GM18870 (cell line): ENCODE results near the gene TOGARAM1.
A peak's percentile ranks its signal among the peaks of the same experiment; 100 is the strongest.

Source experiments
- ATAC-seq: cut with Tn5 transposase; IDR thresholded peaks from one replicate; pipeline ENCODE4 v1.9.1; 2021; ENCODE audit warnings: moderate library complexity; ENCODE audit not compliant: unreplicated experiment

Gene TOGARAM1, protein sequence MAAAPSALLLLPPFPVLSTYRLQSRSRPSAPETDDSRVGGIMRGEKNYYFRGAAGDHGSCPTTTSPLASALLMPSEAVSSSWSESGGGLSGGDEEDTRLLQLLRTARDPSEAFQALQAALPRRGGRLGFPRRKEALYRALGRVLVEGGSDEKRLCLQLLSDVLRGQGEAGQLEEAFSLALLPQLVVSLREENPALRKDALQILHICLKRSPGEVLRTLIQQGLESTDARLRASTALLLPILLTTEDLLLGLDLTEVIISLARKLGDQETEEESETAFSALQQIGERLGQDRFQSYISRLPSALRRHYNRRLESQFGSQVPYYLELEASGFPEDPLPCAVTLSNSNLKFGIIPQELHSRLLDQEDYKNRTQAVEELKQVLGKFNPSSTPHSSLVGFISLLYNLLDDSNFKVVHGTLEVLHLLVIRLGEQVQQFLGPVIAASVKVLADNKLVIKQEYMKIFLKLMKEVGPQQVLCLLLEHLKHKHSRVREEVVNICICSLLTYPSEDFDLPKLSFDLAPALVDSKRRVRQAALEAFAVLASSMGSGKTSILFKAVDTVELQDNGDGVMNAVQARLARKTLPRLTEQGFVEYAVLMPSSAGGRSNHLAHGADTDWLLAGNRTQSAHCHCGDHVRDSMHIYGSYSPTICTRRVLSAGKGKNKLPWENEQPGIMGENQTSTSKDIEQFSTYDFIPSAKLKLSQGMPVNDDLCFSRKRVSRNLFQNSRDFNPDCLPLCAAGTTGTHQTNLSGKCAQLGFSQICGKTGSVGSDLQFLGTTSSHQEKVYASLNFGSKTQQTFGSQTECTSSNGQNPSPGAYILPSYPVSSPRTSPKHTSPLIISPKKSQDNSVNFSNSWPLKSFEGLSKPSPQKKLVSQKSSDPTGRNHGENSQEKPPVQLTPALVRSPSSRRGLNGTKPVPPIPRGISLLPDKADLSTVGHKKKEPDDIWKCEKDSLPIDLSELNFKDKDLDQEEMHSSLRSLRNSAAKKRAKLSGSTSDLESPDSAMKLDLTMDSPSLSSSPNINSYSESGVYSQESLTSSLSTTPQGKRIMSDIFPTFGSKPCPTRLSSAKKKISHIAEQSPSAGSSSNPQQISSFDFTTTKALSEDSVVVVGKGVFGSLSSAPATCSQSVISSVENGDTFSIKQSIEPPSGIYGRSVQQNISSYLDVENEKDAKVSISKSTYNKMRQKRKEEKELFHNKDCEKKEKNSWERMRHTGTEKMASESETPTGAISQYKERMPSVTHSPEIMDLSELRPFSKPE (N-terminal part only)

DNA sequence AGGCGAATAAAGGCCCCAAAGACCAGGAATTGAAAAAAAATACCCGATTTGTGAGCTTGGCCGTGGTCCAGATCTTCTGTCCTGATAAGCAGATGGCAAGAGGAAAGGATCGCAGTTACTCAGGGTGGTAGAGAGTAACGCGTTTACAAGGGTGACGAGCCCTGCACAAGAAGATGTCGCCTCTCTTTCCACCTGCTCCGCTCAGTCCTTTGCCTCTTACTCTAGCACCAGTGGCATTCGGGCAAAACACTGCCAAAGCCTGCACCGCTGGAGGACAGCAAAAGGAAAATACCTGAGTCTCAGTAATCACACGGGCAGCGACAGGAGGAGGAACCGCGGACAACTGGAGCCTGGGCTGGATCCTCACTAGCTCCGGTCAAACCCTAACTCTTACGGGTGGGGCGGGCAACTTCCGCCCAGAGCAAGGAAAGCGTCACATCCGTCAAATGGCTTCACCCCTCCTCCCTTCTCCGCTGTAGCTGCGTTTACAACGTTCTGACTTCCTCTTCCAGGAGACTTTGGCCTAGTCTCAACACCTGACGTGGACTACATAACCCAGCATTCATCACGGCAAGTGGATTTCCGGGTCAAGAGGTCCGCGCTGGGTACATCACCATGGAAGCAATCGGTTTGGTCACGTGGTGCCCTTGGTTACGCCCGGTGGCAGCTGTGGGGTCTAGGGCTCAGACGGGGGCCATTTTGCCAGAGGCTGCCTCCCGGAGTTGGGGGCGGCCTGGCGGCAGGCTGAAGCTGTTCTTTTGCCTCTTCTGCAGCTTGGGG, at the start of gene TOGARAM1, which contains the start of gene KLHL28:
TSS of gene TOGARAM1 (plus strand) at position 637 of the 780 bp plus-strand sequence. CDS start 232 bp downstream, outside the sequence.
TSS of gene KLHL28 (minus strand) at position 394 of the 780 bp plus-strand sequence. CDS start 16,019 bp downstream, outside the sequence.
- peak; percentile 96 for ATAC-seq

DNA sequence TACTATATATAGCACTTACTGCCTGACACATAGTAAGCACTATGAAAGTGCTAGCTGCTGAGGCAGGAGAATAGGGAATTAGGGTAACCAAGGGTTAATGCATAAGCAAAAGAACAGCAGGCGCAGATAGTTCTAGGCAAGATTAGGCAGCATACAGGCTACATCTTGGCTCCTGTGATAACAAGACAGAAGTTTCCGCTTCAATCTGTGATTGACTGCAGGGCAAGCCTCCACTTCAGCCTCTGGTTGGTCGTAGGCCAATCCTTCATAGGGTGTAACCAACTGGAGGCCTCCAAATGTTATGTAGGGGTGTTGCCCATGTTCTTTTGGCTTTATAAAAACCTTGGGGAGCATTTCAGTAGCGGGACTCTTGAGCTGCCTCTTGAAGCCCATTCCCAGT, 47.1 kb upstream of the TOGARAM1 start:
- no peak for ATAC-seq

DNA sequence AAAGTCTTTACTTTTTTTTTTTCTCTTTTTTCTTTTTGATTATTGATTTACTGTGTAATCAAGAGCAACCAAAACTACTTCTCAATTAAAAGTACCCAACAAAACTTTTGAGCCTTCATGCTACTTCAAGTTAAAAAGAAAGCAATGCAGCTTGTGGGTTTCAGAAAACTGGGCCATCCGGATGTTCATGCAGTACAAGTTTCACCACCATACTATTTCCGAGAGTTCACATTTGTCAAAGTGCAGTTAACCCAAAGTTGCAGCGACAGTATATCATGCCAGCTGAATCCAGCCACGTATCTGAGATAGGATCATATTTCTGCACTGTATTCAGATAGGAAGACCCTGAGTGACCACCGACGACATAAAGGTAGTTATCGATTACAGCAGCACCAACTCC, 33.2 kb upstream of the TOGARAM1 start:
- ATAC-seq = no peak

DNA sequence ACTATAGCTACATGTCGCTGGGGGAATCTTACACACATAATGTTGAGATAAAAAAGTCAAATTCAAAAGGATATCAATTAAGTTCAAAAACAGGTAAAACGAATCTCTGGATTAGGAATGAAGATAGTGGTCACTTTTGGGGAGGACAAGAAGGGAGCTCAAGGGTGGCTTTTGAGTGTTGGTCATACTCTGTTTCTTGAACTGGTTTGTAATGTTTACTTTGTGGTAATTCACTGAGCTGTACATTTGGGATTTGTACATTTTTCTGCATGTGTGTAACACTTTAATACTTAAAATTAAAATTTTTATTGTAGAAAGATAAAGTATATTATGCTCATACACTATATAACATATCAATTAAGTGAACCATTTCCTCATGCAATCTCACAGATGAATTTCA, 26.8 kb upstream of the TOGARAM1 start:
- no peak for ATAC-seq

DNA sequence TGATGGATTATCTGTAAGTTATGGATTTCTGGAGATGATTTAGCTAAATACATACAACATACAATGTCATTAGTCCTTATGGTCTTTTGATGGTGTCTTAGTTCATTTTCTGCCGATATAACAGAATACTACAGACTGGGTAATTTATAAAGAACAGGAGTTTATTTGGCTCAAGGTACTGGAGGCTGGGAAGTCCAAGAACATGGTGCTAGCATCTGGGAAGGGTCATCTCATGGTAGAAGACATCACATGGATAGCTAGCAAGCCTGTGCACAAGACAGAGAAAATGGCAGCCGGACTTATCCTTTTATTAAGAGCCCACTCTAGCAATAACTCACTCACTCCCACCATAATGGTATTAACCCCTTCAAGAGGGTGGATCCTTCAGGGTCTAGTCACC, 24.4 kb upstream of the TOGARAM1 start:
- no peak for ATAC-seq

DNA sequence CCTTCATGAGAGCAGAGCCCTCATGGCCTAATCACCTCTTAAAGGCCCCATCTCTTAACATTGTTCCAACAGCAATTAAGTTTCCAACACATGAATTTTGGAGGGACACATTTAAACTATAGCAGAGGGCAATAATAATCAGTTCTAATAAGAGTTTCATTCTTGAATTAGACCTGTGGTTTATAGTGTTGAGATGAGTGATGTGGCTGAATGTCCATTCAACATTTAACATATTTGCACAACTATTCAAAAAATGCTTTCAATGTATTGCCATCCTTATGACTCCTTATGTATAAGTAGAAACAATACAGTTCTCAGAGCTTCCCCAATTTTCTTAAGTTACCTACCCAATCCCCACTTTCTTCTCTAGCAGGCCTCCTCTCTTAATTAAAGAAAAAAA, 21.8 kb upstream of the TOGARAM1 start:
- ATAC-seq = no peak

DNA sequence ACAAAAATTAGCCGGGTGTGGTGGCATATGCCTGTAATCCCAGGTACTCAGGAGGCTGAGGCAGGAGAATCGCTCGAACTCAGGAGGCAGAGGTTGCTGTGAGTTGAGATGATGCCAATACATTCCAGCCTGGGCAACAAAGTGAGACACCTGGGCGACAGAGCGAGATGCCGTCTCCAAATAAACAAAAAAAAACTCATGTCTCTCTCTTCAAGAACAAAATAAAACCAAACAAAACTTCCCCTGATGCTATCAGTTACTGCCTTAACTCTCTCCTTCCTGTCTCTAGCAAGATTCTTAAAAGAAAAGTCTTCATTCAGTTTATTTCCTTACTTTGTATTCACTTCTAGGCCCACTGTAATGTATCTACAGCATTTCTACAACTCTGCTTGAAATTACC, 21.0 kb upstream of the TOGARAM1 start:
- ATAC-seq = no peak

DNA sequence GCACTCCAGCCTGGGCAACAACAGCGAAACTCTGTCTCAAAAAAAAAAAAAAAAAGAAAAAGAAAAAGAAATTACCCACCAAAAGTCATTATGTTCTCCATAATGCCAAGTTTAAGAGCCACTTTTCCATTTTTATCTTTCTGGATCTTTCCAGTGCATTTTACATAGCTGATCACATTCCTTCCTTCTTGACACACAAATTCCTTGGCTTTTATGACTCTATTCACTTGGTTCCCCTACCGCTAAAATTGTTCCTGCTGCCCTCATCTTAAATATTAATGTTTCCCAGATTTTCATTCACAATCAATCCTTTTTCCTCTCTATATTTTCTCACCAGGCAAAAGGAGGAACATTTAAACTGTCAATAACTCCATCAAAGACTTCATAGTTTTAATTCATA, 20.4 kb upstream of the TOGARAM1 start:
- ATAC-seq = no peak

DNA sequence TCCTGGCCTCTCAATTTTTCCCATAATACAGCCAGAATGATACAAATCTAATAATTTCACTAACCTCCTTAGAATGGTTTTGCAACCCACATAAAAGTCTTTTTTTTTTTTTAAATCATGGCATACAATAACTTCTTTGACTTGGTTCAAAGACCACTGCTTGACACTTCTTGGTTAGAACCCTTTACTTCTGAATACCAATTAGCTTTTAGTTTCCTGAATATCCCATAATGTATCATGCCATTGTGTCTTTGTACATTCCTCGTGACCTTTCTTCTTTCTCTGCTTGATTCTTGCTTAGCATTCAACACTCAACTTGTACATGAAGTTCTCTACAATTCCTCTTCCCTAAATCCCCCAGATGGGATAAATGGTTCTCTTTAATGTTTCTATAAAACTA, 19.6 kb upstream of the TOGARAM1 start:
- ATAC-seq = no peak

DNA sequence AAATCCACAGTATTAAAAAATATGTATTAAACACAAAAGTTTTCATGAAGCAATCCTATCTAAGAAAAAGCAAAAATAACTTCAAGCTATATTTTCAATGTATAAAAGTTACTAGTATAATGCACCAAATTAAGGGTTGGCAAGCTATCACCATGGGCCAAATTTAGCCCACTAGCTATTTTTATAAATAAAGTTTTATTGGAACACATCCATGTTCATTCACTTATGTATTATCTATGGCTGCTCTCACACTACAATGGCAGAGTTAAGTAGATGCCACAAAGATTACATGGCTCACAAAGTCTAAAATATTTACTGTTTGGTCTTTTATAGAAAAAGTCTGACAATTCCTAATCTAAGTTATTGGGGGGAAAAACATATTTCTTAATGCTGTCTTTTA, 17.9 kb upstream of the TOGARAM1 start:
- ATAC-seq = no peak

DNA sequence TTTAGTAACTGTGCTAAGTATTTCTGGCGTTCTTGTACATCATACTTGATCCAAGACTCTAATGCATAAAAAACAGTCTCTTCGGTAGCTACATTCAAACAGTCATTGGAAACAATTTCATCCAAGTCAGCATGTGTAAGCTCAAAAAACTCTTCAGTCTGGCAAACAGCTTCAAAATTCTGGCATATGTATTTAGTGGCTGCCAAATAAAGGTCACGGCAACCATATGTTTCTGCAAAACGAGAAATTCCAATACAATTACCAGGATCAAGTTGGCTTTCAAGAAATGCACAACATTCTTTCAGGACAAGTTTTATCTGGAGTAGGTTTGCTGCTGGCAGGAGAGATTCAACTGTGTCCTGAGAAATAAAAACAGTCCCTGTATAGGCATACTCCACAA, 16.7 kb upstream of the TOGARAM1 start:
- ATAC-seq = no peak

DNA sequence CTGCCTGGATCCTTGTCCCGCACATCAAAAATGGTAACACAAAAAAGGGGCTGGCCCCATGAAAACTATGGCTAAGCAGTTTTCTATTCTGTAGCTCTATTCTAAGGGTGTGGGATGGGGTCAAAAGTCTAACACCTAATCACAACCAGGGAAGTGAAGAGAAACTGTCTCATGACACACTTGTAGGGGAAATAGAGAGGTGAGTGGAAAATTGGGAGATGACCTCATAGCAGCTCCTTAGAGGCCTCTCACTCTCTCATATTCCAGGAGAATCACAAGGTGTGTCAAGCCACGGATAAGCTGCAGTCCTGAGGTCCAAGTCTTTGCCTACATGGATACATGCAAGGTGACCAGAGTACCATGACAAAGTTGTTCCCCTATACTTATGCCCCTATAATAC, 10.9 kb upstream of the TOGARAM1 start:
- ATAC-seq = no peak

DNA sequence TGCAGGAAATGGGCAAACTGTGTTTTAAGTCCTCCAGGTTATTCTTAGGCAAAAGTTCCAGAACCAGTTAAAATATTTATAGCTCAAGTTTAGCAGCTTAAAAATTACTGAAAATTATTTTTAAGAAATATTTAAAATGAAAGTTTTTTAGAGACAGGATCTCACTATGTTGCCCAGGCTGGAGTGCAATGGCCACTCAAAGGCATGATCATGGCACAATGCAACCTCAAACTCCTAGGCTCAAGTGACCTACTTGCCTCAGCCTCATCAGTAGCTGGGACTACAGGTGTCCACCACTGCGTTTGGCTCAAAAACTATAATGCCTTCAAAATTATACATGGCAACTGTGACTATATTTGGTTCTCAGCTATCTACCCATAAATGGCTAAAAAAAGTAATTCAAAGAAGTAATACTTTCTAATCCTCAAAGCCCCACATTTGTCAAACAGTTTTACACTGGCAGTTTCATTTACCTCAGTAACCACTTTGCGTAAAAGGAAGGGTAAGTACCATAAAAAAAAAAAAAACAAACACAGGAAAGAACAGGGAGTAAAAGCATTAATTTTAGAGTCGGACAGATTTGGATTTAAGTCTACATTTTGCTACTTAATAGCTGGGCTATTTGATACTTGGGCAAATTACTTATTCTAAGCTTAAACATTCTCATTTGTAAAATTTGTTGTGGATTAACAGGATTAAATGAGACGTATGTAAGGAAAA, 9.4 kb upstream of the TOGARAM1 start:
- ATAC-seq = no peak

DNA sequence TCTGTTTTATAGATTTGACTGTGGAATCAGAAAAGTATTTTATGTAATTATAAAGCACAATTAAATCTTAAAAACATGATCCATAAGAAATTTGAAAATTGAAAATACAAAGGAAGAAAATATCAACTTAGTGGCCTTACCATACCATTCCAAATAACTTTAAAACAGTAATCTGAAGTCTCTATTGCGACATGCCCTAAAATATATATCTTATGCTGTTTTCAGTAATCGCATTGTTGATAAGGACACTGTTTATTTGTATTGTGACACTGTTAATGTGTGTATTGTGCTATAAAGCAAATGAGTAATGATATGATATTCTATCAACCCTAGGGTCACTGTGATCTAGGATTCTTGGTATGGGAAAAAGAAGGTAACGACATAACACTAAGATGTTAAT, 7.2 kb upstream of the TOGARAM1 start:
- ATAC-seq = no peak

DNA sequence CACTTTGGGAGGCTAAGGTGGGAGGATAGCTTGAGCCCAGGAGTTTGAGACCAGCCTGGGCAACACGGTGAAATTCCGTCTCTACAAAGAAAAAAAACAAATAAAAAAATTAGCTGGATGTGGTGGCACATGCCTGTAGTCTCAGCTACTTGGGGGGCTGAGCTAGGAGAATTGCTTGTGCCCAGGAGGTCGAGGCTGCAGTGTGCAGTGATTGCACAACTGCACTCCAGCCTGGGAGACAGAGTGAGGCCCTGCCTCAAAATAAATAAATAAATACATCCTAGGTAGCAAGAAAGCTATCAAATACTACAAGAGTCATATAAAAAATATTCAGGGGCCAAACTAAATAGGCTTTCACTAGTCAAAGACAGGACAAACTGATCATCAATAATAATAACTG, 6.5 kb upstream of the TOGARAM1 start:
- ATAC-seq = no peak

DNA sequence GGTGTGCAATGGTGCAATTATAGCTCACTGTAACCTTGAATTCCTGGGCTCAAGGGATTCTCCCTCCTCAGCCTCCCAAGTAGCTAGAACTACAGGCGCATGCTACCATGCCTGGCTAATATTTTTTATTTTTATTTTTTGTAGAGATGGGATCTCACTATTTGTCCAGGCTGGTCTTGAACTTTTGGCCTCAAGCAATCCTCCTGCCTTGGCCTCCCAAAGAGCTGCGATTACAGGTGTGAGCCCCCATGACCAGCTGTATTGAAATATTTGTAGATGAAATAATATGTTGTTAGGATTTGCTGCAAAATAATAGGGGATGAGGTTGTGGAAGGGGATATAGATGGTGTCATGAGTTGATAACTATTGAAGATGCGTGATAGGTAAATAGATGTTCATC, 5.1 kb upstream of the TOGARAM1 start:
- ATAC-seq = no peak

DNA sequence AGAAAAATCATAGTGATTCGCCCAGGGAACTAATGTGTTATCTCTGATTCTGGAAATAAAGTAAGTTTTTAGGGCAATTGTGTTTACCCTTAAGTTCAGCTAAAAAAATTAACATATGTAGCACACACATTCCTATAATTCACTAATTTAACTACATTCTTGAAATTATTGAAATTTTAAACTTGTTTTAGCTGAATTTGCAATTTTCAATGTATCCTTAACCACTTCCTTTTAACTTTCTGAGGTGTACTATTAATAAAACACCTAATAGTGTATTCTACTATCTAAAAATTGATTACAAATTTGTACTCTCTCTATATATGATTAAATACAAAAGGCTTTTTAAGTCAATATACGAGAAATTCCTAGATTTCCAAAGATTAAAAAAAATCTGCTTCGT, 2.5 kb upstream of the TOGARAM1 start:
- ATAC-seq = no peak

DNA sequence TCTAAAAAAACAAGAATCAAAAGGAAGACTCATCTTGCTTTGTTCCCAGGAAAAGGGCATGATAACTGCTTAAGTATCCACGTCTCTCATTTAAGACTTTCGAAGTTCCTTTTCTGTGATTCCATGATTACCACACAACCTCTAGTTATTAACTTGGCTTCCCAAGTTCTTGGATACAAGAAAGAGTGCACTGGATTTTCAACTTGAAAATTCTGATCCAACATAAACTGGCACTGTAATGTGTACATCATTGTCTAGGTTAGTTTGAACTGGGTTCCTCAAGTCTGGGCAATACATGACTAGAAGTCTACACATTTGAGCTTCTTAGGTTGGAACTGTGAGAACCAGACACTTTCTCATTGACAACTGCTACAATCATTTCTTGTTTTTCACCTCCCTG, 1.8 kb upstream of the TOGARAM1 start:
- no peak for ATAC-seq

DNA sequence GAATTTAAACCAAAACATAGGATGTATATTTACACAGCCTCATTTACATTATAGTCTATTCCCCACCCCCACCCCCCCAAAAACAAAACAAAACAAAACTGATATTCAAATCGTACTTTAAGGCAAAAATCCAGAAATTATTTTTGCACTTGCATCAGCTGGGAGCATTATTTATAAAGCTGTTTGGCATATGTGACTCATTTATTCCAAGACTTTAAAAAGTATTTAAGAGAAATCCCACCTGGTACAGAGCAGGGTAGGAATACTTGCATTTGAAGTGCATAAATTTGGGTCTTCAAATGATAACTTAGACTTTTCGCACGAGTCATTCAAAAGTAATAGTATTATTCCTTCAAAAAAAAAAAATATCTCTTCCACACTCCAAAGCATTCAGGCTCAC, 1.3 kb upstream of the TOGARAM1 start:
- no peak for ATAC-seq

DNA sequence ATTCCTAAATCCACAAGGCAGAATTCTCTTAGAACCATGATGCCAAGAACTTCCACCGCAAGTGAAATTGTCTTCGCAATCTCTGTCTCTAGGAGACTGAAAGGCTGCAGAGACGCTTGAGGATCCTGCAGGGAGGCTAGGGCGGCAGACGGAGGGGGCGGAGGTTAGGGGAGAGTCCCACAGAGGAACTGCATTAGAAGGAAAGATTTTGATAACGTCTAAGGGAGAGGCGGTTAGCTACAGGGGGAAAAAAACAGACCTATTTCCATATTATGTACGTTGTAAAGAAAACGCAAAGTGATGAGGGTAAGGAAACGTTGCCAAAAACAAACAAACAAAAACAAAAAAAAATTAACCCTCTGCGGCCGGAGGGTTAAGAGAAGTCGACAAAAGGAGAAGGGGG, 838 bp upstream of the TOGARAM1 start:
- no peak for ATAC-seq
